B cell (primary cell): ENCODE results near the gene SCAMP5. TPM values are rescaled to one million over a fixed set of nuclear protein-coding genes. Genes with fewer than 3 reads are reported as not detected.
A peak's percentile ranks its signal among the peaks of the same experiment; 100 is the strongest.

Experiments
- ATAC-seq: fragments of 200-7000 bp; cut with Tn5 transposase; one replicate; pipeline ENCODE4 v1.10.0; 2021; ENCODE audit warnings: low read depth, mild to moderate bottlenecking, moderate number of reproducible peaks, moderate library complexity
- CTCF ChIA-PET: fragments of 350-600 bp; sonication (Branson Sonifier 250); formaldehyde crosslinking; loops from one replicate; lab custom pipeline; 2021; ENCODE audit warnings: antibody characterized with exemption, inconsistent platforms; lab: Charles Lee
- POLR2A ChIA-PET: fragments of 350-600 bp; sonication (Branson Sonifier 250); formaldehyde crosslinking; loops from one replicate; lab custom pipeline; 2021; ENCODE audit warnings: antibody characterized with exemption; lab: Charles Lee
- DNase-seq: peaks from one replicate; pipeline ENCODE4 v3.0.0; 2013
- H2AFZ ChIP-seq: 2 replicates; pipeline ENCODE4 v1.6.1; 2012; ENCODE audit warnings: mild to moderate bottlenecking, low read depth, low read length; ENCODE audit not compliant: insufficient read depth, poor library complexity, severe bottlenecking
- H3K27ac ChIP-seq, 2 donors: 1 replicate in 1 of 2; 2 replicates in 1 of 2; pipeline ENCODE4 v1.5.1; 2012 to 2013; ENCODE audit warnings: low read length in 2 of 2, mild to moderate bottlenecking in 2 of 2, moderate library complexity in 1 of 2
- H3K27me3 ChIP-seq, 4 experiments: fragments of 200-600 bp in 1 of 4; sonication (generic) in 1 of 4; replicated peaks in 1 of 4; 1 replicate in 2 of 4; 2 replicates in 2 of 4; pipeline versions ENCODE4 v1.6.1 to v1.7.0; 2013 to 2016; ENCODE audit warnings: low read length in 3 of 4, mild to moderate bottlenecking in 2 of 4, mixed read lengths in 1 of 4, moderate library complexity in 1 of 4; ENCODE audit not compliant: insufficient read depth in 4 of 4, control insufficient read depth in 3 of 4; ENCODE audit errors: control extremely low read depth in 1 of 4
- H3K36me3 ChIP-seq, 2 experiments: replicated peaks in 1 of 2; 1 replicate in 1 of 2; 2 replicates in 1 of 2; pipeline versions ENCODE4 v1.6.1 to v1.7.1; 2013; ENCODE audit warnings: low read length in 1 of 2; ENCODE audit not compliant: insufficient read depth in 2 of 2, control insufficient read depth in 1 of 2; ENCODE audit errors: control extremely low read depth in 1 of 2, extremely low read depth in 1 of 2
- H3K4me1 ChIP-seq, 2 donors: fragments of 200-600 bp in 1 of 2; sonication (generic) in 1 of 2; 1 replicate in 1 of 2; 2 replicates in 1 of 2; pipeline versions ENCODE4 v1.5.1 to v1.6.1; 2013 to 2017; ENCODE audit warnings: low read length in 2 of 2; ENCODE audit not compliant: control insufficient read depth in 2 of 2, insufficient read depth in 2 of 2
- H3K4me2 ChIP-seq: replicated peaks from 2 replicates; pipeline ENCODE3; 2012; ENCODE audit warnings: mild to moderate bottlenecking, low read depth, low read length; ENCODE audit not compliant: poor library complexity, severe bottlenecking
- H3K4me3 ChIP-seq, 5 experiments: fragments of 200-600 bp in 1 of 5; sonication (generic) in 1 of 5; 1 replicate in 3 of 5; 2 replicates in 2 of 5; pipeline versions ENCODE4 v1.5.1 to v1.7.0; 2011 to 2016; ENCODE audit warnings: low read length in 4 of 5, mild to moderate bottlenecking in 4 of 5, low read depth in 2 of 5, control low read depth in 1 of 5, moderate library complexity in 1 of 5; ENCODE audit not compliant: insufficient read depth in 1 of 5; ENCODE audit errors: control extremely low read depth in 1 of 5, extremely low read depth in 1 of 5
- H3K79me2 ChIP-seq: fragments of 200-600 bp; sonication (generic); one replicate; pipeline ENCODE4 v1.6.0; 2016; ENCODE audit warnings: low read length; ENCODE audit not compliant: control insufficient read depth, insufficient read depth
- H3K9ac ChIP-seq: fragments of 200-600 bp; sonication (generic); 2 replicates; pipeline ENCODE4 v1.6.1; 2017; ENCODE audit warnings: mild to moderate bottlenecking, low read length, moderate library complexity
- H3K9me3 ChIP-seq, 3 donors: one replicate each; pipeline versions ENCODE4 v1.6.1 to v1.7.1; 2013; ENCODE audit warnings: low read length in 2 of 3; ENCODE audit not compliant: control insufficient read depth in 2 of 3, insufficient read depth in 1 of 3; ENCODE audit errors: control extremely low read depth in 1 of 3
- H4K20me1 ChIP-seq: 2 replicates; pipeline ENCODE4 v1.6.0; 2012; ENCODE audit warnings: mild to moderate bottlenecking, low read length; ENCODE audit not compliant: insufficient read depth, control insufficient read depth, poor library complexity, severe bottlenecking
- H3K27ac Mint-ChIP-seq: one replicate; pipeline ENCODE4 v1.8.0; 2021; ENCODE audit warnings: mixed read lengths
- H3K27me3 Mint-ChIP-seq: one replicate; pipeline ENCODE4 v1.8.0; 2021; ENCODE audit warnings: mixed read lengths
- H3K4me1 Mint-ChIP-seq: one replicate; pipeline ENCODE4 v1.8.0; 2021; ENCODE audit warnings: mixed read lengths
- H3K4me3 Mint-ChIP-seq: one replicate; pipeline ENCODE4 v1.8.0; 2021; ENCODE audit warnings: mixed read lengths
- H3K9me3 Mint-ChIP-seq: one replicate; pipeline ENCODE4 v1.8.0; 2022; ENCODE audit warnings: mixed read lengths; ENCODE audit not compliant: insufficient read depth
- CTCF ChIP-seq: fragments of 200-600 bp; IDR thresholded peaks from one replicate; pipeline ENCODE4 v1.8.0; 2022; ENCODE audit warnings: antibody characterized with exemption, mild to moderate bottlenecking
- EZH2 ChIP-seq: IDR thresholded peaks from 2 replicates; pipeline ENCODE4 v1.6.1; 2012; ENCODE audit warnings: borderline replicate concordance, low read depth, mild to moderate bottlenecking, moderate library complexity, low read length; ENCODE audit not compliant: insufficient read depth, poor library complexity, severe bottlenecking
- WGBS: methylation state at CpG from one replicate; pipeline ENCODE4 v1.1.5; 2013; ENCODE audit warnings: missing lambda C conversion rate; ENCODE audit not compliant: insufficient coverage; 5-methylcytosine and 5-hydroxymethylcytosine counted together
- intact Hi-C: fragments of 100-400 bp; cut with micrococcal nuclease; formaldehyde crosslinking; loops from one replicate; pipeline ENCODE4 v1.10.0; 2022
- polyA plus RNA-seq: library from polyadenylated mRNA; depleted of rRNA; stranded (reverse); fragments of >200 nt; gene quantifications from 2 replicates; pipeline ENCODE4 v1.2.3, GENCODE V29; 2012
- total RNA-seq, 2 donors: library from RNA; stranded (reverse); fragments of 120-200 nt in 1 of 2; gene quantifications; 1 replicate in 1 of 2; 2 replicates in 1 of 2; pipeline versions ENCODE4 v1.2.3 to v1.2.4, GENCODE V29; 2013 to 2022

Gene SCAMP5
- total and polyA plus RNA-seq, 2 donors (not counting 1 experiment from before 2014, with no cell fraction given) = 0.59 to 3.4 TPM

GRCh38 chr15:74957476-74958035, 37.8 kb upstream of the SCAMP5 start:
- H3K4me3 ChIP-seq = peak overlapping the region in 4 of 5 experiments; percentile 39 to 80 (median 56)
- 12% methylated on average over 20 of the region's 28 CpGs for WGBS
- peak overlapping the region; percentile 99 for H3K4me2 ChIP-seq
- intact Hi-C loops = loop anchor here (5.0 kb wide), 1 partner anchor 585 kb away; no protein-coding TSS in a partner anchor
- Mint-ChIP-seq H3K9me3 (no peaks in the 10 kb centered on the region), H3K4me1 (peaks cover 30% of the 10 kb centered on the region), H3K27ac (no peak overlapping the region), H3K4me3 (peak overlapping the region; percentile 85), H3K27me3 (peaks cover 48% of the 10 kb centered on the region)
- ATAC-seq (no peak), DNase-seq (no peak)
- no peaks in the 10 kb centered on the region for H3K79me2 ChIP-seq
- ChIA-PET POLR2A (interaction anchor here (1.1 kb wide), 1 partner anchor 19 kb away, joined by 7 read pairs; the partner anchor contains the start of gene COX5A), CTCF (interaction anchor here (0.9 to 2.6 kb wide), 6 partner anchors 30 to 326 kb away, joined by 3 to 11 read pairs (median 6); partner anchors contain the start of genes C15orf39 and PPCDC)
- peaks cover 0 to 26% (median 0%) of the 10 kb centered on the region in 3 donors for H3K9me3 ChIP-seq
- peak overlapping the region; percentile 87 for H2AFZ ChIP-seq
- H3K36me3 ChIP-seq = no peaks in the 10 kb centered on the region
- H3K27me3 ChIP-seq = peaks cover 0 to 62% (median 38%) of the 10 kb centered on the region in 4 experiments
- peaks cover 20% of the 10 kb centered on the region for H4K20me1 ChIP-seq
- no peak for TF ChIP-seq EZH2
- TF ChIP-seq CTCF = no peak
- peaks cover 38 to 40% of the 10 kb centered on the region in 2 donors for H3K4me1 ChIP-seq
- H3K9ac ChIP-seq = peak overlapping the region; percentile 73
- no peak overlapping the region for H3K27ac ChIP-seq

- CTCF ChIA-PET = interaction anchor here (0.6 to 2.6 kb wide), 5 partner anchors 8 to 324 kb away, joined by 3 to 8 read pairs (median 3); partner anchors contain the start of gene PPCDC
These were observed 36.9 kb upstream of the SCAMP5 start for GRCh38 chr15:74958320-74958907.

More at GRCh38 chr15:74958320-74958907, 36.9 kb upstream of the SCAMP5 start:
- POLR2A ChIA-PET = no interaction called here
- Mint-ChIP-seq H3K4me1 (peaks cover 30% of the 10 kb centered on the region), H3K27ac (no peak overlapping the region), H3K9me3 (no peaks in the 10 kb centered on the region), H3K27me3 (peaks cover 56% of the 10 kb centered on the region), H3K4me3 (peak overlapping the region; percentile 66)
- no peak overlapping the region for H2AFZ ChIP-seq
- intact Hi-C loops = loop anchor here (5.0 kb wide), 1 partner anchor 586 kb away; no protein-coding TSS in a partner anchor
- TF ChIP-seq EZH2 = peak; percentile 55
- TF ChIP-seq CTCF = no peak
- ATAC-seq (no peak), DNase-seq (peak; percentile 50)
- H4K20me1 ChIP-seq = peaks cover 20% of the 10 kb centered on the region
- peaks cover 38 to 40% of the 10 kb centered on the region in 2 donors for H3K4me1 ChIP-seq
- H3K27me3 ChIP-seq = peaks cover 0 to 62% (median 39%) of the 10 kb centered on the region in 4 experiments
- peaks cover 0 to 26% (median 0%) of the 10 kb centered on the region in 3 donors for H3K9me3 ChIP-seq
- H3K4me2 ChIP-seq = peak overlapping the region; percentile 60
- H3K36me3 ChIP-seq = no peaks in the 10 kb centered on the region
- whole genome bisulfite sequencing = 3% methylated on average over 22 of the region's 28 CpGs
- H3K79me2 ChIP-seq = no peaks in the 10 kb centered on the region
- no peak overlapping the region for H3K4me3 ChIP-seq
- H3K9ac ChIP-seq = no peak overlapping the region
- H3K27ac ChIP-seq = no peak overlapping the region
